Fibroblast of skin of abdomen (primary cell): ENCODE data around the gene PDE7B.

Experiments
- DNase-seq: peaks from one replicate; pipeline ENCODE4 v3.0.0-alpha.2; 2013

Gene PDE7B

DNA sequence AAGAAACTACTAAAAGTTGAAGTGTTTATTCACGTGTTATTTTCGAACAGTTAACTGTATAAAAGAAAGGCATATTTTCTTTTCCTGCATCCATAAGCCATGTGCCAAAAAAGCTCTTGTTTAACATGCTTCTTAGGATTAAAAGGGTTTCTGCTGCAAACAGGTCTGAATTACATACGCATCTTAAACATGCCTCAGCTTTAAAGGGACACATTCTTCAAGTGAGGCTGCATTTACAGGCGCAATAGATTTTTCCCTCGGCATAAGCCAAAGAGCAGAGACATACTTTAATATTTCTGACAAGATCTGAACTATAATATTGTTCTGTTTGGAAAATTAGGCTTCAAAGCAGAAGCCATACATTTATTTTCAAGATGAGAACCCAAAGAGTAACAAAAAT, 39.4 kb downstream of the PDE7B start:
- no peak for DNase-seq

- DNase-seq, result no peak
Observed at GRCh38 chr6:135891710-135892109, 40.2 kb downstream of the PDE7B start.

DNA sequence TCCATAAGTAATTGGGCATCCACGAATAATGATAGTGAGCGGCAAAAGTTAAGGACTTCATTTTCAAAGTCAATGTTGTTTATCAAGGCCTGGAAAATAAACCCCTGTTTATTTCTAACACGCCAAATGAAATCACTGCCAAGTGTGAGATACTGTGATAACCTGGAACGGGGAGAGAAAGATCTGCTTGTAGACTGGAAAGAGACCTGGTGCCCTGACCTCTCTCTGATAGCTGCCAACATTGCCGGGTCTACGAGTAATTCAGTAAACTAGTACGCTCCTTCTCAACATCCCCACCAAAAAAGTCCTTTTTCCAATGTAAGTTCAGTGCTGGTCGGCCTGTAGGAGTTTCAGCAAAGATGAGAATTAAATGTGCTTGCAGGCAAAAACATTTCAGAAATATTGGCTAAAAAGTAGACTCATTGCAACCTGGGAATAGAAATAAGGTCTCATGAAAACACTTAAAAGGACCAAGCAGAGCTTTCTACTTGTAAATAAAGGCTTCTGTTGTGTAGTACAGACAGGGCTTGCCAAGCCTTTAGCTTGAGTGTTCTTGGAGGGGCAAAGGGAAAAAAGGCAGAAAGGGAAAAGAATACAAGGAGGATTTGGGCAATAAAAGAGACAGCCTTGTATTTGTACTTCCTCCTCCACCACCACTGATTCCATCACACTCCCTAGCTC, 43.9 kb downstream of the PDE7B start:
- no peak for DNase-seq

- DNase-seq, result no peak
Observed at GRCh38 chr6:135897087-135897486, 45.6 kb downstream of the PDE7B start.

GRCh38 chr6:135901774-135902524, 50.4 kb downstream of the PDE7B start:
- DNase-seq, result peak; percentile 85

- DNase-seq, result no peak
Observed at GRCh38 chr6:135902756-135903331, 51.3 kb downstream of the PDE7B start.

- DNase-seq, result peak; percentile 43
Observed at GRCh38 chr6:135904666-135905065, 53.2 kb downstream of the PDE7B start.

DNA sequence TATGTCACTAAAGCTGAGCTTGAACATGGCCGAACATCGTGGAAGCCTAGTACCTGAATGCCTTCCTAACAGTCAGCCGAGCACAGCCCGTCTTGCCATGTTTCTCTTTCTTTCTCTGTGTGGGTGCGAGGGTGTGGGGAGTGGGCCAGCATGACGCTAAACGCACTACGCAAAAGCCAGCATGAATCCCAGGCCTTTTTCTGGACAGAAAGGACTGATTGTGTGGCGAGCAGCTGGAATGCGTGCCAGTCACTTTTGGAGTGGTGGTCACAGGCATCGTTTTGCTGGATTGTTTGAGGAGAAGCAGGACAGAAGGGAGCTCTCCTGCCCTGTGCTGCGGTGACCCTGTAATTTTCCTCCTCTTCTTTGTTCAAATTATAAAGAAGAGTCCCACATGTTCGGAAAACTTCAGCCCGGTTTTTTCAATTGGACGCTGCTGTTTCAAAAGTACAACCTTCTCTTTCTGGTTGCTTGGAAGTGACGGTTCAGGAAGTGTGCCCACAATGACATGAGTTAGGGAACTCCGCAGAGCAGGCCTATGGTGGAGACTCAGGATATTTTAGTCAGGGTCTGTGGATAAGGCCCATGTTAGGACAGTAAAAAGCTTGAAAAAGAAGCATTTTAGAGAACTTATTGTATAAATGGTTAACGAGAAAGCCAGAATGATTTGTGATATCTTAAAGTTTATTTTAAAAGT, 54.3 kb downstream of the PDE7B start:
- no peak for DNase-seq

DNA sequence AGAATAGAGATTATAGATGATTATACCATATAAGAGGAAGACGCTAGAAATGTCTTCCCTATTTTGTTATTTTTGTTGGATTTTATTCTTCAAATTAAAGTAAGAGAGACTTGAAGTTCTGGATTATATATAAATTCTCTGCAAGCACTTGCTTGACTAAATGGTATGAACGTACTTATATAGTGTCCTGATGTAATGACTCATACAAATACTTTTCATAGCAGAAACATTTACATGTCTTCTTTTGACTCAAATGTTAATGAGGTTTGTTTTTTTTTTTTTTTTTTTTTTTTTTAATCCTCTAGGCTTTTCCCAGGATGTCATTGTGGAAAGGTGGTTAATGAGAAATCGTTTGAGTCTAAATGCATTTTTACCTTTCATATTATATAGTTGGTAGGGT, 55.0 kb downstream of the PDE7B start:
- peak; percentile 81 for DNase-seq

DNA sequence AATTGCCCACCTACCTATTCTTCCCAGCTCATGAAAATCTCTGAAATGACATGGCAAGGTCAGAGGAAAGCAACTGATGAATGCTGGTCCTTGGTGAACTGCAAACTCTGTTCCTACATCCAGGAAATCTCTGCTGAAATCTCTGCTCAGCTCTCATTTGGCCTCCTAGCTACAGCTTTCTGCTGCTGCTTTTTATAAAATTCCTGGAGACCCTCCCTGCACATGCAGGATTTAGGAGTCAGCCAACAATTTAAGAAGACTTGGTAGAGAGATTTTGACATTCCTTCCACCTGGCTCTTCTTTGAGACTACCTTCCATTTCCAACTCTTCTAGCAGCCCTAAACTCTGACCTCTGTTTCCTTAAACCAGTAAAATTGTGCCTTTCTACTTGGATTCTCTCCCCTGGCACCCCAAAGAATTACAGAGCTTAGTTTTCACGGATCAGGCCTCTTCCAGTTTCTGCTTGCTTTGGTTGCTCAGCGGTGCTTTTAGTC, 55.5 kb downstream of the PDE7B start:
- no peak for DNase-seq

DNA sequence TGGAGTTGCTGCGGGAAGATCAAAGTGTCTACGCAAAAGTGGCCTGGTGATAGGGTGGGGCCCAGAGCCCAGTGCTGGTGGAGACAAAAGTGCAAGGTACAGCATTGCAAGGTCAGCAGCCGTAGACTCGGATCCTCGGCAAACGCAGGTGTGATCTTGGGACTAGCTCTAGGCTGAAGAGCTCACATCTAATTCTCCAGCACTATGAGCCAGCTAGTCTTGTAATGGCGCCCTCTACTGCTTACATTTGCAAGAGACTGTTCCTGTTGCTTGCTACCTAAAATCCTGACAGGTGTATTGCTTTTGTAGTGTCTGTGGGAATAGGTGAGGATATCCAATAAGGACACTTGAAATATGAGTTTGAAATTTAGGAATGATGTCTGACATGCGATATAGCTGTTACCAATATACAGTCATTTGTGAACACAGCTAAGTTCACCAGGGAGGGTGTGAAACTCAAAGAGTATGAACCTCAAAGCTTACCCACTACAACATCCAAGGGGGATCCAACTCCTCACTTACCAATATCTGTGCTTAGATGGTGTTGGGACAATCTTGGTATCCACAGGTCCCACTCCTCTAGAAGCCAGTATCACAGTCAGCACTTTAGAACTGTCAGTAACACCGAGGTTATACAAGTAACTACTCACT, 58.4 kb downstream of the PDE7B start:
- no peak for DNase-seq

GRCh38 chr6:135910790-135911618, 59.5 kb downstream of the PDE7B start:
- DNase-seq, result no peak

DNA sequence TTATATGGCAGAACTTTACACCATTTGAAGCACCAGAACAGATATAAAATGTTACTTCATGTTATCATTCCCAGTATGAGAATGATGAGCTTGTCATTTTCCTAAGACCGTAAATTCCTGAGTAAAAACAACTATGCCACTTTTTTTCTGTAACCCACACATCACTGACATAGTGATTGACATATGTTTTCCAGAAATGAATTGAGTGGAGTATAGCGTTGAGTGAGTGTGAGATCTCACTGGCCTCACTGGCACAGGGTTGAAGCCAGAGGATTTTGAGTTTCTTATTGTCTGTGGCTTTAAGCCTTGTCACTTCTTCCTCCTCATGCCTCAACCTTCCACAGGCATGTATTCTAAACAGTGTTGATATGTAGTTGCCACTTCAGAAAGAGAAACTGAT, 62.3 kb downstream of the PDE7B start:
- DNase-seq, result no peak

GRCh38 chr6:135919026-135919425, 67.5 kb downstream of the PDE7B start:
- no peak for DNase-seq

DNA sequence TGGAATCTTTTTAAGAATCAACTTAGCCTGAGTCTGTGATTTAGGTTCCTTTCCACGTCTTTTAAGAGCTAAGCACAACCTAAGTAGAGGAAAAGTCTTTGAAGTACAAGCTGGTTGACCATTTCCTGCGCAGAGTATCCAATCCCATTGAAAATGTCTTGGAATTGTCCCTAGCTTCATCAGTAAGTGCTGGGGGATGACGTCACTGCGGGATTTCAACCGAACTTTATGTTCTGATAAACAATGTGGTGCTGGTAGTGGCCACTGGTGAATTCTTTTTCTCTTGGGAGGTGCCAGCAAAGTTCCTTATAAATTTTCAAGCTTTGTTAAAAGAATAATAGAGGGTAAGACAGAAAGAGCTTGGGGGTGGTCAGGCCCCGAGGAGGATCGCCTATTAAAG, 69.2 kb downstream of the PDE7B start:
- DNase-seq, result no peak

DNA sequence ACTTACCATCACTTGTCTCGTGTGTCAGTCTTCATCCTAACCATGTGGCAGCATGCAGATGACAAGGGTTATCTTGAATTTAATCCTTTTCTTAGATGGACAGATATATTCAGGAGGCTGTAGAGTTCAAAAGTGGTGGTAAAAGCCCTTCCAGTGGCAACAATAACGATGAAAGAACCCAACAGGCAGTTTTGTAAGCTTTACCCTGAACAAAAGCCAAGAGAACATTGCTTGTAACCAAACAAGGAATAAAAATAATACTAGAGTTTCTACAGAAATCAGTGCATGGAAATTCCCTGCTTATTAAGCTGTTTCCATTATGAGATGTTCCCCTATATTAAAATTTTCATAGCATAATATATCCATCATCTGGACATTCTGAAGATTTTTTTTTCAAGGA, 69.7 kb downstream of the PDE7B start:
- no peak for DNase-seq

DNA sequence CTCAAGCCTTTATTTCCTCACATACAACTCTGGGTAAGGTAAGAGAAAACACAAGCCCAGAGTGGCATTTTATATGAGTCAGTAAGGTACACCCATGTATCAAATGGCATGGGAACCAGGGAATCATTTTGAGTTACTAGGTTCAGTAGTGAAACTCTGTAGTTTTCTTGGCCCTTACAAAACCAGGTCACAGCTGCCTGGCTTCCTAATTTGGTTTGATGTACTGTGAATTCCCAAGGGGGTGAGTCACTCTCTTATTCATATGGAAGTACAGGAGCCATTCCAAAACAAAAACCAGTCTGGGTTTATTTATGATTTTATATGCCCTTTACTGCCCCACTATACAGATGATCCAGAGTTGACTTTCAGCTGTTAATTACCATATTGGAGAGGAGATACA, 70.7 kb downstream of the PDE7B start:
- peak; percentile 98 for DNase-seq

DNA sequence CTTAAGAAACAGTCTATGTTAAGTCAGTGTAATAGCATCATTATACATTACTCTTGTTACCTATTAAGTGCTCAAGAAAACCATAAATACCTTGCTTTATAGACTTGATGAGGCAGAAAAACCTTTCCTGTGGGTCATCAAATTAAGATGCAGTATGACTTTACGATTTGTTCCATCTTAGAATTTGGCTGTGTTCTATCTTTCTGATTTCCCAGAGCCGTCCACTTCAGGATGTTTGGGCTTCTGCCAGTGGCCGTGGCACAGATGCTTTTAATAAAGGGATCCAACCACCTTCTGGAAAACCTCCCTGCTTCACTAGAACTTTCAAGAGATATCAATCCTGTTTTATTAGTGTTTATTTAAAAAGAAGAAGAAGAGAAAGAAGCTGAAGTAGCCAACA, 71.2 kb downstream of the PDE7B start:
- DNase-seq, result peak; percentile 93

DNA sequence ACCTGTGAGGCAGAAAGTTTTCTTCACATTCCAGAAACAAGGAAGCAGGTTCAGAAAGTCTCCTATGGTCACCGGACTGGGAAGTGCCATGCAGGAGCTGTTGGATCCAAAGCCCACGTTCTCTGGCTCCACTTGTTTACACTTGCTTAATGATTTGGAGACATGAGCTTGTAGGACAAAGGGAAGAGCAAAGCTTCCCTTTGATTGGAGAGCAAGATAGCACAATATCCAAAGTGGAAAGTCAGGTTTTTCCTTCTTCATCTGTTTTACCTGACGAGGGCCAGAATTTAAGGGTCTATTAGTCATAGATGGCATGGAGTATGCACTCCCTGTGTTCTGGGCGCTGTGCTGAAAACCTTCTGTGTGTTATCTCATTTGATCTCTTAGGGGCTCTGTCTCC, 81.2 kb downstream of the PDE7B start:
- DNase-seq, result no peak

DNA sequence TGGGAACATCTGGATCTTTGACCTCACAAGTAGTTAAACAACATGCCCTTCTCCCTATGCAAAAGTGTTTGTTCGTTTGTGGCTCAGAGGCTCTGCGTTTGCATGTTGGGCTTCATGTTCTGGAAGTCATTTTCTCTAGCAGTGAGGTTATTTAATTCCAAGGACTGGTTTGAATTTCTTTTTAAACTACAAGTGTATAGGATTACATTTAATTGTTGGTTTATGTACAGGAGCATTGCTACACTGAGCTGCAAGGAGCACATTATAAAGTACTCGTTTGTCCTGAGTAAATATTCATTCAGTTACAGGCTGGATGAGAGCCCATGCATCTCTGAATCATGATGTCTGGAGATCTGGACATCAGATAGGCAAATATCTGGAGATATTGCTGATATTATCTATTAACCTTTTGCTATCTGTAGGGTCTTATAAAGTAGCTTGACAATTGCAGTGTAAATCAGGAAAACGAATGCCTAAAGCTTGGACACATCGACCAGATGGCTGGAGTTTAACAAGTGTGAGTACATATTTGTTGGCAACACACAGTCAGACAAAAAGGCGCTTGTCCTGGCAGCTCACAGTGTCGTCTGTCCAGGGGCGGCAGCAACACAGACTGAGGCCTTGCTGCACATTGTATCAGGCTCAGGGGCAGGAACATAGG, 84.6 kb downstream of the PDE7B start:
- peak; percentile 89 for DNase-seq

DNA sequence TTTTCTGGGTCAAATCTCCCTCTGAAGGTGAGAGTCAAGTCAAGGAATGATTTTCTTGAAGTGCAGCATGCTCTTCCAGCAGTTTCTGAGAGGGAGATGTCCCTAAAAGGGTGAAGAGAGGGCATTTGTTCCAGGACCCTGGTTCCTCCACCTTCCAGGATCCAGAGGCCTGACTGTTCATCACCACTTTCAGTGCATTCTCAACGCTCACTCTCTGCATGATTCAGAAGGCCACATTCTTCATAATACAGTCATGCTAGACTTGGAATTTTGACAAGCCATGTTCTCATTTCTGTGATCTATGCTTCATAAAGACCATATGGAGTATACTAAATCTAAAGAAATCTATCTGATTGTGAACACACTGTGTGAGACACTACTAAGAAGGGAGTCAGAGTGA, 85.1 kb downstream of the PDE7B start:
- DNase-seq, result peak; percentile 99
